ENCODE data around the gene MCHR1. TPM values are rescaled to one million over a fixed set of nuclear protein-coding genes. Genes with fewer than 3 reads are reported as not detected.

The MCHR1 gene
- total RNA-seq, 2 experiments from 2014 or later = not detected

DNA sequence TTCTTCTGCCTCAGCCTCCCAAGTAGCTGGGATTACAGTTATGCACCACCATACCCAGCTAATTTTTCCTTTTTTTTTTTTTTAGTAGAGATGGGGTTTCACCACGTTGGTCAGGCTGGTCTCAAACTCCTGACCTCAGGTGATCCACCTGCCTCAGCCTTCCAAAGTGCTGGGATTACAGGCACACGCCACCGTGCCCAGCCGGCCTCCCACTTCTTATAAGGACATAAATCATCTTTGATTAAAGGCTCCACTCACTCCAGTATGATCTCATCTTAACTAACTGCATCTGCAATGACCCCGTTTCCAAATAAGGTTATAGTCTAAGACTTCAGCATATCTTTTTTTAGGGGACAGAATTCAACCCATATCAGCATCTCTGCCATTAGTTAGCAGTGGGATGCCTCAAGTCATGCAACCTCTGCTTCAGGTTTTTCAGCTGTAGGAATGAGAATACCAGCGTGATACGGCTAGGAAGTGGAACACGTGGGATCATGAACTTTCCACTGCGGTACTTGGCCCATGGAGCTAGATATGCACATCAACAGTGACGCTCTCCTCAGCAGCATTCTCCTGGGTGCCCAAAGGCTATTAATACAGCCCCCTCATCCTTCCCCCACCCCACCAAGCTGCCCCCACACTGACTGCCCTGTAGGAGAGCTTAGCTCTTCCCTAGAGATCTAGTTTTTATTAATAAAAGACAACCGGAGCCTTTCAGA is 41.4 kb downstream of the MCHR1 start:
- H3K9me3 Mint-ChIP-seq = no peaks in the 10 kb centered on the region
- peaks cover 3% of the 10 kb centered on the region for H3K36me3 Mint-ChIP-seq (ENCODE audit: low read depth)
- H3K27me3 Mint-ChIP-seq = peaks cover 4% of the 10 kb centered on the region
- H3K27ac Mint-ChIP-seq = no peak overlapping the region
- no peak for DNase-seq
- peaks cover 18% of the 10 kb centered on the region for H3K4me1 Mint-ChIP-seq
- ChIA-PET CTCF (interaction anchor here (1.0 to 1.3 kb wide), 3 partner anchors 11 to 38 kb away, joined by 3 read pairs; no protein-coding TSS in a partner anchor), POLR2A (no interaction called here)
- H3K4me3 Mint-ChIP-seq = no peak overlapping the region

DNA sequence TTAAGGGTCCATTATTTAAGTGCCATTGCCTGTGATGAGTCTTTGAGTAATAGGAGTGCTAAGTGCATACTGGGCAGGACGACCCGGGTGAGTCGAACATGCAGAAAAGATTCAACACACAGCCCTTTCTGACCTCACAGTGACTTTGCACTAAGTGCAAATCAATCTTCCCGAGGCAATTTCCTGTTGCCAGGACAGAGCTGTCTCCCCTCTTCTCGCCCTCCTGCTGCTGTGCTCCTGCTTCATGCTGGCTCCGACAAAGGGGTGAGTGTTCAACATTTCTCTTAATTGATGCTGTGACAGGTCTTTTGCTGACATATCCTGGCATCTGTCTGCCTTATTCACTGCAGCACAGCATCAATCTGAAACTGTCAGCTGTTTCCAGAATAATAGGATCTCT is 42.0 kb downstream of the MCHR1 start:
- Mint-ChIP-seq H3K9me3 (no peaks in the 10 kb centered on the region), H3K4me1 (peaks cover 20% of the 10 kb centered on the region), H3K27me3 (peaks cover 2% of the 10 kb centered on the region), H3K4me3 (no peak overlapping the region), H3K36me3 (ENCODE audit: low read depth) (peaks cover 3% of the 10 kb centered on the region), H3K27ac (no peak overlapping the region)
- no peak for DNase-seq
- CTCF ChIA-PET = interaction anchor here (1.0 to 1.3 kb wide), 3 partner anchors 11 to 38 kb away, joined by 3 read pairs; no protein-coding TSS in a partner anchor
- POLR2A ChIA-PET = no interaction called here

DNA sequence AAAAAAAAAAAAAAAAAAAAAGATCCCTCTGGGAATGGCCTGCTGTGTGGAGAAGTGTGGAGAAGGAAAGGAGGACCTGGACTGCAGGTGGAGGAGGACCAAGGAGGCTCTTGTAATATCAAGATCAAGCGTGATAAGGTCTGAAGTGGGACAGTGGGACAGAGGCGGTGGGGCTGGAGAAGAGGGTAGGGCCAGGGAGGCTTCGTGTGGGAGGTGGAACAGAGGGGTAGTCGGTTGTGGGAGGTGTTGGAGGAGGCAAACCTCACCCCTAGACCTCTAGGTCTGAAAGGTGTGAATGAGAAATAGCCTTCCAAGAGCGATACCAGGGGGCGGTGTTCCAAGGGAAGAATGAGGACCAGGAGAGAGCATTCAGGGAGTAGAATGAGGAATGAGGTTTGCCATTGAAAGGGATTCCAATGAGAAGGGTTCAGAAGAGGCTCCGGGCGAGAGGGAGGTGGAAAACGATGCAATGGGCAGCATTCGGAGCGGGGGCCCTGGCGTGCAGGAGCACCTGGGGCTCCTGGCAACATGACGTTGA is 44.2 kb downstream of the MCHR1 start:
- ChIA-PET POLR2A (no interaction called here), CTCF (interaction anchor here (1.5 kb wide), 1 partner anchor 41 kb away, joined by 5 read pairs; no protein-coding TSS in a partner anchor)
- Mint-ChIP-seq H3K9me3 (no peaks in the 10 kb centered on the region), H3K4me3 (no peak overlapping the region), H3K27ac (no peak overlapping the region), H3K4me1 (peaks cover 32% of the 10 kb centered on the region), H3K36me3 (ENCODE audit: low read depth) (peaks cover 6% of the 10 kb centered on the region), H3K27me3 (no peaks in the 10 kb centered on the region)
- DNase-seq = no peak

DNA sequence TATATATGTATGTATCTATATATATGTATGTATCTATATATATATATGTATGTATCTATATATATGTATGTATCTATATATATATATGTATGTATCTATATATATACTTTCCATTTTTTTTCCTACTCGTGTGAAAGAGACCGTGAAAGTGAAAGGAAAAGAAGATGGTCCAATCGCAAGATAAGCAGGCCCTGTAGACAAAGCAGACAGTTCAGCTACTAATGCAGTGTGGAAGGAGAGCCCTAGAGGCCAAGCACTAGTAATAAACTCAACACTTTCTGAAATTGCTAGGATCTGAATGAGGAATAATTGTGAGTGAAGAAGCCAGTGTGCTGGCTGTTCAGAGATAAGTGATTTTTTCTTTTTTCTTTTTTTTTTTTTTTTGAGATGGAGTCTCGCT is 47.2 kb downstream of the MCHR1 start:
- DNase-seq = peak; percentile 55
- Mint-ChIP-seq H3K27ac (peak overlapping the region; percentile 78), H3K4me3 (peak overlapping the region; percentile 45), H3K36me3 (ENCODE audit: low read depth) (peaks cover 11% of the 10 kb centered on the region), H3K27me3 (no peaks in the 10 kb centered on the region), H3K9me3 (peaks cover 5% of the 10 kb centered on the region), H3K4me1 (peaks cover 41% of the 10 kb centered on the region)
- CTCF ChIA-PET = interaction anchor here (0.6 to 1.8 kb wide), 4 partner anchors 9 to 184 kb away, joined by 3 to 10 read pairs (median 4); no protein-coding TSS in a partner anchor
- POLR2A ChIA-PET = interaction anchor here (0.6 kb wide), 1 partner anchor 16 kb away, joined by 4 read pairs; no protein-coding TSS in a partner anchor

DNA sequence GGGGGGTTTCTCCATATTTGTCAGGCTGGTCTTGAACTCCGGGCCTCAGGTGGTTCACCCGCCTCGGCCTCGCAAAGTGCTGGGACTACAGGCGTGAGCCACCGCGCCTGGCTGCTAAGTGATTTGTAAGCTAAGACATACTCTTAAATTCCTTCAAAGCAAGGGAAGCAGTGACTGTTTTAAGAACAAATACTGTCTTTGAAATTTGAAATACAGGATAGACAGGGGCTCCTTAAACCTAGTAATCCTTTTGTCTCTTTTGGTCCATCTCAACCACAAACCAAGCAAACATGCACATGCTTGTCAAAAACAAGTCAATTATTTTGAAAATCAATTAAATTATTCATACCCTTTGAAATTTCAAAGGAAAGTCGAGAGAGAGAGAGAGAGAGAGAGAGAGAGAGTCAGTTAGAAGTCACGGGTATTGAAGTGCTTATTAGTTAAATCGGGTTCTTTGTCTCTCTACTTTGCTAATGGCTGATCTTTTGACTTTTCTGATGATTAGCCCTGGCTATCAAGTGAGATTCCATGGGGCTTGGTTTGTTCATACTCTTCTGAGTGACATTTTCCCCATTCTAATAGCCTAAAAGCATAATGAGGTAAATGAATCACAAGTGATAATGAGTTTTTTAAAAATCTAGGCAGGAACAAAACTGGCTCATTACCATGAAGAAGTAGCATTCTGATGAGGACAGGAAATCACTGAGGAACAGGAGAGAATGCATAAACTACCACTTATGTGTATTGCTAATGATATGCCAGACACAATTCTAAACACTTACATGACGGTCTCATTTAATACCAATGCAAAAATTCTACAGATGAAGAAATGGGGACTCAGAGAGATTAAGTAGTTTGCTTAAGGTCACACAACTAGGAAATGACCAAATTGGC is 48.0 kb downstream of the MCHR1 start:
- POLR2A ChIA-PET = interaction anchor here (0.6 kb wide), 1 partner anchor 15 kb away, joined by 4 read pairs; no protein-coding TSS in a partner anchor
- Mint-ChIP-seq H3K27ac (peak overlapping the region; percentile 78), H3K27me3 (no peaks in the 10 kb centered on the region), H3K4me1 (peaks cover 46% of the 10 kb centered on the region), H3K4me3 (peak overlapping the region; percentile 33), H3K9me3 (peaks cover 5% of the 10 kb centered on the region), H3K36me3 (ENCODE audit: low read depth) (peaks cover 12% of the 10 kb centered on the region)
- no peak for DNase-seq
- CTCF ChIA-PET = interaction anchor here (0.6 to 1.8 kb wide), 3 partner anchors 10 to 44 kb away, joined by 3 to 10 read pairs (median 4); no protein-coding TSS in a partner anchor

DNA sequence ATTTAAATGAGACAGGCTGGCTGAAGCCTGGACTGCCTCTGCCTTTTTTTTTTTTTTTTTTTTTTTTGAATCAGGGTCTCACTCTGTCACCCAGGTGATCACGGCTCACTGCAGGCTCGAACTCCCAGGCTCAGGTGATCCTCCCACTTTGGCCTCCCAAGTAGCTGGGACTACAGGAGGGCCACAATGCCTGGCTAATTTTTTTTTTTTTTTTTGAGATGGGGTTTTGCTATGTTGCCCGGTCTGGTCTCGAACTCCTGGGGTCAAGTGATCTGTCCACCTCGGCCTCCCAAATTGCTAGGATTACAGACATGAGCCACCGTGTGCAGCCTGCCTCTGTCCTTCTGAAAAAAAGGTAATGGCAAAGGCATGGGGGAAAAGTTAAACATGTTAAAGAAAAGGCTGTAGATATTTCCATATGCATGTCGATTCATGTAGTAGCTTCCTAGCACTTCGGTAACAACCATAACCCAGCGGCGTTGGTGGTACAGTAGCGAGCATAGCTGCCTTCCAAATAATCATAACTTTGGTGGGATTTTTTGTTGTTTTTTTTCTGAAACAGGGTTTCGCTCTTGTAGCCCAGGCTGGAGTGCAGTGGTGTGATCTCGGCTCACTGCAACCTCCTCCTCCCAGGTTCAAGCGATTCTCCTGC is 48.8 kb downstream of the MCHR1 start:
- Mint-ChIP-seq H3K4me1 (peaks cover 52% of the 10 kb centered on the region), H3K36me3 (ENCODE audit: low read depth) (peaks cover 12% of the 10 kb centered on the region), H3K27me3 (no peaks in the 10 kb centered on the region), H3K4me3 (peak overlapping the region; percentile 53), H3K9me3 (peaks cover 5% of the 10 kb centered on the region), H3K27ac (peak overlapping the region; percentile 93)
- CTCF ChIA-PET = interaction anchor here (0.6 to 1.4 kb wide), 5 partner anchors 11 to 44 kb away, joined by 3 to 6 read pairs (median 3); no protein-coding TSS in a partner anchor
- POLR2A ChIA-PET = interaction anchor here (0.6 to 0.7 kb wide), 2 partner anchors 14 to 90 kb away, joined by 3 to 4 read pairs; no protein-coding TSS in a partner anchor
- DNase-seq = no peak

DNA sequence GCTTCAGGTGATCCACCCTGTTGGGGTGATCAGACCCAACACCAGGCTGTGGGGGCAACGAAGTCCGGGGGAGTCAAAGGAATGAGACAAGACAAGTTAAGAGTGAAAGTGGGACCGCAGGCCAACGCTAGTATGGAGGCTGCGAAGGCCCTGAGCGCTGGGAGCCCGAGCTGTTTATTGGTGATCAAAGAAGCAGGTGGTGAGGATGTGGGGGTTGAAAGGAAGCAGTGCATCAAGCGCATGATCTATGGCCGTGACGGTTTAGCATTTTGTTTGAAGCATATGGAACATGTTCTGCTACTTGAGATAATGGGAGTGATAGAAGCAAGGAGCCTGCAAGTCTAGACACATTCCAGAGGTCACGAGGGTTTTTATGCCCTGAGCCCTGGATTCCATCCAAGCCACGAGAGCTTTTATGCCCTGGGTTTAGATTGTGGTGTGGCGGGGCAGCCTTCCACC is 49.5 kb downstream of the MCHR1 start:
- ChIA-PET CTCF (interaction anchor here (0.6 to 2.1 kb wide), 6 partner anchors 11 to 45 kb away, joined by 3 to 7 read pairs (median 4); no protein-coding TSS in a partner anchor), POLR2A (interaction anchor here (0.6 kb wide), 1 partner anchor 15 kb away, joined by 4 read pairs; no protein-coding TSS in a partner anchor)
- Mint-ChIP-seq H3K4me1 (peaks cover 53% of the 10 kb centered on the region), H3K4me3 (peak overlapping the region; percentile 53), H3K36me3 (ENCODE audit: low read depth) (peaks cover 12% of the 10 kb centered on the region), H3K27me3 (no peaks in the 10 kb centered on the region), H3K9me3 (peaks cover 5% of the 10 kb centered on the region), H3K27ac (peak overlapping the region; percentile 93)
- DNase-seq = peak; percentile 82

DNA sequence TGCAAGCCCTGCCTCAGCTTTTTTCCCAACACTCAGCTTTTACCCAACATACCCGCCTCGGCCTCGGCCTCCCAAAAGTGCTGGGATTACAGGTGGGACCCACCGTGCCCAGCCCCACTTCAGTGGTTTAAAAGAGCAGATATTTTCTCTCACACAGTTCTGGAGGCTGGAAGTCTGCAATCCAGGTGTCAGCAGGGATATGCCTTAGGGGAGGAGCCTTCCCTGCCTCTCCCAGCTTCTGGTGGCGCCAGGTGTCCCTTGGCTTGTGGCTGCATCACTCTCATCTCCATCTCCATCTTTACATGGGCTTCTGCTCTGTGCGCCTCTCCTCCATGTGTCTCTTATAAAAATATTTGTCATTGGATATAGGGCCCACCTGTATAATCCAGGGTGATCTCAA is 50.0 kb downstream of the MCHR1 start:
- H3K36me3 Mint-ChIP-seq (ENCODE audit: low read depth) = peaks cover 12% of the 10 kb centered on the region
- peak overlapping the region; percentile 93 for H3K27ac Mint-ChIP-seq
- DNase-seq = no peak
- H3K27me3 Mint-ChIP-seq = no peaks in the 10 kb centered on the region
- H3K4me1 Mint-ChIP-seq = peaks cover 55% of the 10 kb centered on the region
- POLR2A ChIA-PET = no interaction called here
- CTCF ChIA-PET = interaction anchor here (1.0 to 2.1 kb wide), 6 partner anchors 10 to 93 kb away, joined by 3 to 7 read pairs (median 4); partner anchors contain the start of gene MRTFA
- H3K4me3 Mint-ChIP-seq = no peak overlapping the region
- H3K9me3 Mint-ChIP-seq = peaks cover 5% of the 10 kb centered on the region

Other genes with a start within 250 kb of the MCHR1 start
- gene MRTFA, start 42.8 kb upstream of the MCHR1 start, total RNA-seq = 10 to 100 TPM; 61.9 to 71.1 TPM
- gene SLC25A17, start 139.9 kb downstream of the MCHR1 start, total RNA-seq = 10 to 100 TPM; 17.5 to 17.6 TPM
- 100 to 1,000 TPM; 147 to 180 TPM for gene ST13, start 177.2 kb downstream of the MCHR1 start, total RNA-seq
- gene XPNPEP3, start 177.7 kb downstream of the MCHR1 start, total RNA-seq = 10 to 100 TPM; 11.9 to 17.8 TPM
- not detected for gene DNAJB7, start 182.6 kb downstream of the MCHR1 start, total RNA-seq